ENCODE data around the gene SLC29A4.
"Not testable (repeated sequence)": the region's sequence is repeated elsewhere in the genome, so short reads cannot be mapped to it uniquely, and the experiment has no call there.

SLC29A4 gene

DNA sequence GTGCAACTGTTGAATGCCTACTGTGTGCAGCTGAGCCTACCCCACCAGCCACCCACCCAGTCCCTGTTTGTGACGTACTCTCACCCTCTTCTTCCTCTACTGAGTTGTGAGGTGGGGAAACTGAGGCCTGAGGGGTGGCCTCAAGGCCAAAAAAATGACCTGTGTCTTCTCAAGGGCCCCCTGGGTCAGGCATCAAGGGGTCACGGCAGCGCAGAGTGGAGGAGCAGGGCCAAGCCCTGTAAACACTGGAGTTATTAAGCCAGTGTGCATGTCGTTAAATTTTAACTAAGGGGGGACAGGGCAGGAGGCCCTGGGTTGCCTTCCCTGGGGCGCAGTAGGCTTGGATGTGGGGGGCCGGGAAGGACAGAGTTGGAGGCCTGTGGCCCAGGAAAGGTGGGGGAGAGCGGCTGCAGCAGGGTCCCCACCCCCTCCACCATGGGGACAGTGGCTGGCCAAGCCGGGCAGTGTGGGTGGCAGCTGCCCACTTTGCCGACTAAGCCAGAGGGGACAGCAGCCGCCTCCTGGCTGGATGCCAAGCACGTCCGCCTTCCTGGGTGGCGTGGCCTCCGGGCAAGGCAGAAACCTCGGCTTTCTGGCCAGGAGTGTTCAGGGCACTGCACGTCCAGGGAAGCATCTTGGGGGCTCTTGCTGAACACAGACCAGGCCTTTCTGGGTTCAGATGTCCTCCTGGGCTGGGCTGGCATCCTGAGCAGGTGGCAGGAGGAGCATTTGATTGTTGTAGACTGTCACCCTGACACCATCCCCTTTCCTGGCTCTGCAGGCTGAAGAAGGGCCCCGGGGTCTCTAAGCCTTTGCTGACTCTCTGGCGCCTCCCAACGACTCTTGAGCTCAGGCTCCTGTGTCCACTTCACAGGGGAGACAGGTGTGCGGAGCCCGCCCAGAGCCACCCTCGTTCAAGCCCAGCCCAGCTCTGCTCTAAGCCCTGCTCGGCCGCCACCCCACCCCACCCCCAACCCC, 1.9 kb downstream of the SLC29A4 start:
- H3K36me3 ChIP-seq = no peaks in the 10 kb centered on the region; a peak in 1 of 22 replicates
- peaks cover 0 to 9% (median 6%) of the 10 kb centered on the region in 11 experiments; a peak in 7 of 22 replicates for H4K20me1 ChIP-seq
- H3K27me3 ChIP-seq = peaks cover 0 to 3% (median 0%) of the 10 kb centered on the region in 11 experiments; a peak in 1 of 22 replicates
- no peak overlapping the region for H3K27ac ChIP-seq
- TF ChIP-seq Cebpa-rat (IDR thresholded peaks at IDR 0.05) = no peak
- H3K4me1 ChIP-seq = peaks cover 4 to 25% (median 17%) of the 10 kb centered on the region in 10 experiments; a peak in 17 of 20 replicates
- peak overlapping the region in 1 of 11 experiments; percentile 7; a peak in 1 of 22 replicates for H3K9ac ChIP-seq
- H3K4me2 ChIP-seq = peak overlapping the region in 6 of 11 experiments; percentile 11 to 89 (median 20); a peak in 9 of 22 replicates
- no peaks in the 10 kb centered on the region for H3K9me3 ChIP-seq (replicated peaks in 1 of 11)
- no peak overlapping the region for H3K4me3 ChIP-seq

DNA sequence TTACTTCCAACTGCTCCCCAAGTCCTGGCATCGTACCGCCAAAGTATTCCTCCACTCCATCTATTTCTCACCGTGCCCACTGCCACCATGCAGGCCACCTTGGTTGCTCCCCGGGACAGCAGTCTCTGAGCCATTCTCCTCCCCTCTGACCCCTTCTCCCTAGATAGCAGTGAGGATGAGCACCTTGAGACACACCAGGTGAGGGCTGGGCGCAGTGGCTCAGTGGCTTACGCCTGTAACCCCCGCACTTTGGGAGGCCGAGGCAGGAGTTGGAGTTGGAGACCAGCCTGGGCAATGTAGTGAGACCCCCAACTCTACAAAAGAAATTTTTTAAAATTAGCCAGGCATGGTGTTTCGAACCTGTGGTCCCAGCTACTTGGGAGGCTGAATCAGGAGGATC, 4.2 kb downstream of the SLC29A4 start:
- H3K4me3 ChIP-seq = no peak overlapping the region
- H3K27ac ChIP-seq = no peak overlapping the region
- no peak overlapping the region for H3K9ac ChIP-seq
- H3K4me2 ChIP-seq = peak overlapping the region in 4 of 11 experiments; percentile 5 to 47 (median 26); a peak in 4 of 22 replicates
- H3K4me1 ChIP-seq = peaks cover 4 to 25% (median 17%) of the 10 kb centered on the region in 10 experiments; a peak in 17 of 20 replicates
- H3K36me3 ChIP-seq = peaks cover 0 to 16% (median 8%) of the 10 kb centered on the region in 11 experiments; a peak in 5 of 22 replicates
- peaks cover 0 to 9% (median 6%) of the 10 kb centered on the region in 11 experiments; a peak in 8 of 22 replicates for H4K20me1 ChIP-seq
- TF ChIP-seq Cebpa-rat (IDR thresholded peaks at IDR 0.05) = no peak
- H3K9me3 ChIP-seq (replicated peaks in 1 of 11) = no peaks in the 10 kb centered on the region
- H3K27me3 ChIP-seq = peaks cover 0 to 3% (median 0%) of the 10 kb centered on the region in 11 experiments; a peak in 1 of 22 replicates

DNA sequence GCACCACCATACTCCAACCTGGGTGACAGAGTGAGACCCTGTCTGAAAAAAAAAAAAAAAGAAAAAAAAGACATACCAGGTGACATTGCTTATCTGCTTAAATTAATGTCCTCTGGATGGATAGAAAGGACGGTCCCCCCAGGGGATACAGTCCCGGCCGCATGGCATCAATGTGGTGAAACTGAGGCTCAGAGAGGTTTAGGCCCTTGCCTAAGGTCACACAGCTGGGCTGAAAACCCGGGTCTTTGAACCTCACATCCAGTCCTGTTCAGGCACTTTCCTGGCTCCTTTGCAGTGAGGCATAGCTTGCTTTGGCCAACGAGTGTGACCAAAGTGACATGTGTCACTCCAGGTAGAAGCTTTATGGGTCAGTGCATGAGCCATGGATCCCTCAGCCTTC, 4.6 kb downstream of the SLC29A4 start:
- Histone ChIP-seq H3K4me1 (peaks cover 4 to 25% (median 17%) of the 10 kb centered on the region in 10 experiments; a peak in 17 of 20 replicates), H3K36me3 (peaks cover 0 to 17% (median 8%) of the 10 kb centered on the region in 11 experiments; a peak in 5 of 22 replicates)
- not testable (repeated sequence) for H3K4me3 ChIP-seq

DNA sequence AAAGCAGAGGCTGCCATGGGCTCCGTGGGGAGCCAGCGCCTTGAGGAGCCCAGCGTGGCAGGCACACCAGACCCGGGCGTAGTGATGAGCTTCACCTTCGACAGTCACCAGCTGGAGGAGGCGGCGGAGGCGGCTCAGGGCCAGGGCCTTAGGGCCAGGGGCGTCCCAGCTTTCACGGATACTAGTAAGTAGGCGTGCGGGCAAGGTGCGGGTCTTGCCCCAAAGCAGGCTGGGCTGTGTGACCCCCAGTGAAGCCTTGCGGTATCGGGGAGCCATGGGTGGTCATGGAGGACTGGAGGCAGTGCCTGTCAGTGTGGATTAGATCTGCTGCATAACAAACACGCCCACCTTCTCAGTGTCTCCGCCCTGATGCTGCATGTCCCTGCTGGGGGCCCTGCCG, 5.1 kb downstream of the SLC29A4 start:
- H3K4me2 ChIP-seq = no peak overlapping the region
- TF ChIP-seq Cebpa-rat (IDR thresholded peaks at IDR 0.05) = no peak
- H3K4me3 ChIP-seq = no peak overlapping the region
- H3K27ac ChIP-seq = no peak overlapping the region
- peaks cover 4 to 25% (median 17%) of the 10 kb centered on the region in 10 experiments; a peak in 17 of 20 replicates for H3K4me1 ChIP-seq
- no peak overlapping the region for H3K9ac ChIP-seq
- peaks cover 0 to 9% (median 6%) of the 10 kb centered on the region in 11 experiments; a peak in 8 of 22 replicates for H4K20me1 ChIP-seq
- peaks cover 0 to 3% (median 0%) of the 10 kb centered on the region in 11 experiments; a peak in 1 of 22 replicates for H3K27me3 ChIP-seq
- peaks cover 0 to 17% (median 8%) of the 10 kb centered on the region in 11 experiments; a peak in 5 of 22 replicates for H3K36me3 ChIP-seq
- H3K9me3 ChIP-seq (replicated peaks in 1 of 11) = no peaks in the 10 kb centered on the region

More for the DNA sequence above, 4.6 kb downstream of the SLC29A4 start:
- not testable (repeated sequence) for H3K4me2 ChIP-seq; H3K27ac ChIP-seq; H3K9me3 ChIP-seq (replicated peaks in 1 of 11); H3K9ac ChIP-seq; H3K27me3 ChIP-seq; H4K20me1 ChIP-seq

DNA sequence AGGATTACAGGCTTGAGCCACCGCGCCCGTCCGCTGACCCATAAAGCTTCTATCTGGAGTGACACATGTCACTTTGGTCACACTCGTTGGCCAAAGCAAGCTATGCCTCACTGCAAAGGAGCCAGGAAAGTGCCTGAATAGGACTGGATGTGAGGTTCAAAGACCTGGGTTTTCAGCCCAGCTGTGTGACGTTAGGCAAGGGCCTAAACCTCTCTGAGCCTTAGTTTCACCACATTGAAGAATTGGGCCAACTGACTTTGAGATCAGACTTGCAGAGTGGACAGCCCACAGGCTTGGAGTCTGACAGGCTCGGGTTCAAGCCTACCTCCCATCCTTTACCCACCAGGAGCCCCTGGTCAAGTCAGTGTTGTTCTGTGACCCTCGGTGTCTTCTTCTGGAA, 5.8 kb downstream of the SLC29A4 start:
- not testable (repeated sequence) for H3K27ac ChIP-seq; H3K4me2 ChIP-seq; H3K9ac ChIP-seq; H3K4me3 ChIP-seq; H4K20me1 ChIP-seq; H3K9me3 ChIP-seq (replicated peaks in 1 of 11); H3K27me3 ChIP-seq
- Histone ChIP-seq H3K4me1 (peaks cover 4 to 23% (median 15%) of the 10 kb centered on the region in 10 experiments; a peak in 17 of 20 replicates), H3K36me3 (peaks cover 0 to 17% (median 8%) of the 10 kb centered on the region in 11 experiments; a peak in 5 of 22 replicates)

DNA sequence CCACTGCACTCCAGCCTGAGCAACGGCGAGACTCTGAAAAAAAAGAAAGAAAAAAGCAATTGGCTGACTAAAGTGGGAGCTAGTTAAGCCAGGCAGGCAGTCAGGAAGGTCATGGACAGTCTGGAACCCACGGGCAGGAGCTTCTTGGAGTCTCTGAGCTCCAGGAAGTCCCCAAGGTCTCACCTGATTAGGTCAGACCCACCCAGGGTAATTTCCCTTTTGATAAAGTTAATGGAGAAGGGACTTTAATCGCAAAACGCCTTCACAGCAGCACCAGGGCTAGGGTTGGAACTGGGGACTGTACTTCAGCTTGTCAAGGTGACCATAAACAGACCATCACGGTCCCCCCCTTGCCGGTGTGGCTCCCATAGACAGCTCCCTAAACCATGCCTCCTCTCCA, 6.6 kb downstream of the SLC29A4 start:
- H3K4me1 ChIP-seq = peaks cover 3 to 20% (median 11%) of the 10 kb centered on the region in 10 experiments; a peak in 15 of 20 replicates
- no peak overlapping the region for H3K27ac ChIP-seq
- H4K20me1 ChIP-seq = peaks cover 0 to 9% (median 6%) of the 10 kb centered on the region in 11 experiments; a peak in 8 of 22 replicates
- peaks cover 0 to 4% (median 0%) of the 10 kb centered on the region in 11 experiments; a peak in 2 of 22 replicates for H3K9me3 ChIP-seq (replicated peaks in 1 of 11)
- no peak overlapping the region for H3K4me2 ChIP-seq
- H3K4me3 ChIP-seq = no peak overlapping the region
- no peak for TF ChIP-seq Cebpa-rat (IDR thresholded peaks at IDR 0.05)
- no peak overlapping the region for H3K9ac ChIP-seq
- H3K36me3 ChIP-seq = peaks cover 0 to 17% (median 8%) of the 10 kb centered on the region in 11 experiments; a peak in 5 of 22 replicates
- H3K27me3 ChIP-seq = no peaks in the 10 kb centered on the region

DNA sequence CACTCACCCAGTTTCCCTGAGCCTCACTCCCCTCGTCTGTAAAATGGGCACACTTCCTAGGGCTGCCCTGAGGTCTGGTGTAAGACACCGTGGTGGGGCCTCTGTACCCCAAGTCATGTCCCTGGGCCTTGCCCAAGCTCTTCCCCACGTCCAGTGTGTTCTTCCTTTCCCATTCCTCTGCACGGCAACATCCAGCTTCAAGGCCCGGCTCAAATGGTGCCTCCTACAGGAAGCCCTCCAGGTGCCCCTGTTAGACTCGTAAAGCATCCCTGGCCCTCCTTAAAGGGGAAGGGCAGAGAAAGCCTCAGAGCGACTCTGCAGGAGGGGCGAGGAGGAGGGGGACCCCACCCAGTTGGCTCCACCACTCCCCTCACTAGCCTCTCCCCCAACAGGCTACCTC, 8.6 kb downstream of the SLC29A4 start:
- Histone ChIP-seq H3K27ac (no peak overlapping the region), H3K4me1 (peaks cover 0 to 7% (median 5%) of the 10 kb centered on the region in 10 experiments; a peak in 11 of 20 replicates), H4K20me1 (peaks cover 0 to 9% (median 0%) of the 10 kb centered on the region in 11 experiments; a peak in 3 of 22 replicates), H3K4me3 (no peak overlapping the region), H3K4me2 (no peak overlapping the region), H3K9ac (no peak overlapping the region), H3K9me3 (replicated peaks in 1 of 11) (peaks cover 0 to 11% (median 0%) of the 10 kb centered on the region in 11 experiments; a peak in 2 of 22 replicates), H3K27me3 (no peaks in the 10 kb centered on the region), H3K36me3 (peaks cover 0 to 17% (median 8%) of the 10 kb centered on the region in 11 experiments; a peak in 5 of 22 replicates)
- TF ChIP-seq Cebpa-rat (IDR thresholded peaks at IDR 0.05) = no peak

DNA sequence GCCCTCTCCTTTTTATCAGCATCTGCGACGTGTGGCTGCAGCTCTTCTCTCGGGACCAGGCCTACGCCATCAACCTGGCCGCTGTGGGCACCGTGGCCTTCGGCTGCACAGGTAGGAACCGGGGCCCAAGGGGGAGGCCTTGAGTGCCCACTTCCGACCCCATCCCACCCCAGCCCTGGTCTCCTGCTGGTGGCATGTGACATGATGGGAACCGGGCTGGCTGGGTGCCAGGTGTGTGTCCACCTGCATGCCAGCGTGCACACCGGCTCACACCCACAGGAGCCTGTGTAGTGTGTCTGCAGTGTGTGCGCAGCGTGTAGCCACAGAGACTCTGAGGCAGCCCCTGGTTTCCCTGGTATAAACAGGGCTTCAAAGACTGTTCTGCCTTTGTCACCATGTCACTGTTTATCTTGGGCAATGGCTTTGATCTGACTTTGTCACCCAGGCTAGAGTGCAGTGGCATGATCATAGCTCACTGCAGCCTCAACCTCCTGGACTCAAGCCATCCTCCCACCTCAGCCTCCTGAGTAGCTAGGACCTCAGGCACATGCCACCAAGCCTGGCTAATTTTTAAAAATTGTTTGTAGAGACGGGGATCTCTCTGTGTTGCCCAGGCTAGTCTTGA, 9.1 kb downstream of the SLC29A4 start:
- H3K4me1 ChIP-seq, H3K9ac ChIP-seq, H3K27ac ChIP-seq, H3K4me2 ChIP-seq, H3K4me3 ChIP-seq, H3K27me3 ChIP-seq, H4K20me1 ChIP-seq: not testable (repeated sequence)
- Histone ChIP-seq H3K9me3 (replicated peaks in 1 of 11) (peaks cover 0 to 11% (median 0%) of the 10 kb centered on the region in 11 experiments; a peak in 2 of 22 replicates), H3K36me3 (peaks cover 0 to 17% (median 8%) of the 10 kb centered on the region in 11 experiments; a peak in 5 of 22 replicates)

Measured in BLaER1 treated with 17β-estradiol and CSF1 and Interleukin-3, amounts not matched to agents 10 nM and 100 nM (cell line).